T-helper 1 cell treated with Interleukin-12 subunit alpha and Interleukin-12 subunit beta and Interleukin-4 antibody, amounts not matched to agents 30 μg/mL and 1 μg/mL, for 36 hours (primary cell): ENCODE results near the gene NMUR1.
"Not testable (repeated sequence)": the region's sequence is repeated elsewhere in the genome, so short reads cannot be mapped to it uniquely, and the experiment has no call there.

Experiments
- H3K27ac Mint-ChIP-seq: one replicate; pipeline ENCODE4 v1.8.0; 2021; ENCODE audit warnings: mild to moderate bottlenecking, mixed read lengths
- H3K27me3 Mint-ChIP-seq: one replicate; pipeline ENCODE4 v1.8.0; 2021; ENCODE audit warnings: low read depth, mixed read lengths
- H3K36me3 Mint-ChIP-seq: one replicate; pipeline ENCODE4 v1.8.0; 2021; ENCODE audit warnings: low read depth, mixed read lengths
- H3K4me1 Mint-ChIP-seq: one replicate; pipeline ENCODE4 v1.8.0; 2021; ENCODE audit warnings: low read depth, mixed read lengths
- H3K4me3 Mint-ChIP-seq: one replicate; pipeline ENCODE4 v1.8.0; 2021; ENCODE audit warnings: mild to moderate bottlenecking, moderate library complexity, mixed read lengths
- H3K9me3 Mint-ChIP-seq: one replicate; pipeline ENCODE4 v1.8.0; 2021; ENCODE audit warnings: mixed read lengths

Gene NMUR1, protein sequence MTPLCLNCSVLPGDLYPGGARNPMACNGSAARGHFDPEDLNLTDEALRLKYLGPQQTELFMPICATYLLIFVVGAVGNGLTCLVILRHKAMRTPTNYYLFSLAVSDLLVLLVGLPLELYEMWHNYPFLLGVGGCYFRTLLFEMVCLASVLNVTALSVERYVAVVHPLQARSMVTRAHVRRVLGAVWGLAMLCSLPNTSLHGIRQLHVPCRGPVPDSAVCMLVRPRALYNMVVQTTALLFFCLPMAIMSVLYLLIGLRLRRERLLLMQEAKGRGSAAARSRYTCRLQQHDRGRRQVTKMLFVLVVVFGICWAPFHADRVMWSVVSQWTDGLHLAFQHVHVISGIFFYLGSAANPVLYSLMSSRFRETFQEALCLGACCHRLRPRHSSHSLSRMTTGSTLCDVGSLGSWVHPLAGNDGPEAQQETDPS

DNA sequence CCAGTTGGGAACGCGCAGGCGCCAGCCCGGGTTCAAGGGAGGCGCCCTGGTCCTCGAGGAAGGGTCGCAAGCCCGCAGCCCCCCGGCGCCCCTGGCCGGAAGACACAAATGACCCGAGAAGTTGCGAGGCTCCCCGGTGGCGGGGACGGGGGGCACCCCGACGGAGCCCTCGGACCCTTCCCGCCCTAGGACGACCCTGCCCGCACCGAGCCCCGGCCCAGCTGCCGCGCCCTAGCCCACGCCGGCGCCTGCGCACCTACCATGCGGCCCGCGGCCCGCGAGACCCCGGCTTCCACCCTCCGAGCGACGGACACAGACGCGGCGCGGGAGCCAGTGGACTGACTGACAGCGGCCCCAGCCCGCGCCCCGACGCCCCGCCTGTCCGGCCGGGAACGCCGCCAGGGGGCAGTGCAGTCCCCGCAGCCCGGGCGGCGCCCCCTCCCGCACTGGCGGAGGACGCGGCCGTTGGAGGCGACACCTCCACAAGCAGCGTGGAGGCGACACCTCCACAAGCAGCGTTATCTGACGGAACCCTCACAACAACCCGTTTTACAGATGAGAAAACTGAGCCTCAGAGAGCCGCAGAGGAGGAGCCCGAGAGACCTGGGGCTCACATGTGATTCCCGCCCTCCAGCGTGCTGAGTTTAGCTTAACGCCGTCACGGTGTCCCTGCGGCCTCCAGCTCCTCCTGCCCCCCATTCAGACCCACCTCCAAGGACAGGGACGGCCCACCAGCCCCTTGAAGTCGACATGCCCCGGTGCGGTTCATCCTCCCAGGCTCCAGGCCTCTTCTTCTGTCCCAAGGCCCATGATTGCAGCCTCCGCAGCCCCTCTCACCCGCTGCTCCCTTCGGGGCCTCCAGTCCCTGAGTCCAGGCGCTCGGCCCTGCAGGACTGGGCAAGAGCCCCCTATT, at the start of gene NMUR1:
Gene NMUR1, minus strand, starts transcription at position 347 of the 913 bp plus-strand sequence. Its CDS starts 84 bp downstream, at position 263.
- no peaks in the 10 kb centered on the region for H3K9me3 Mint-ChIP-seq
- H3K36me3 Mint-ChIP-seq = peaks cover 2% of the 10 kb centered on the region
- peak within 1 kb of the TSS; percentile 54 for H3K4me3 Mint-ChIP-seq
- H3K27me3 Mint-ChIP-seq = peaks cover 30% of the 10 kb centered on the region
- peak within 1 kb of the TSS; percentile 32 for H3K27ac Mint-ChIP-seq
- peaks cover 19% of the 10 kb centered on the region for H3K4me1 Mint-ChIP-seq

DNA sequence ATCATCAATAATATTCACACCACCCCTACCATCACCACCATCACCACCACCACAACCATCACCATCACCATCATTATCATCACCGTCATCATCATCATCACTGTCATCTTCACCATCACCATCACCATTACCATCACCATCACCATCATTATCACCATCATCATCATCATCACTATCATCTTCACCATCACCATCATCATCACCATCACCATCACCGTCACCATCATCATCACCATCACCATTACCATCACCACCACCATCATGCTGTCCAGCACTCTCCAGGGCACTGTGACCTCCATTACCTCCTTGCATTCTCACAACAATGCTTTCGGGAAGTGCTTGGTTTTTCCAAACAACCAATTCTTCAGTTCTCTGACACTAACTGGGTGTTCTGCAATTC, 49.3 kb upstream of the NMUR1 start:
- H3K4me3 Mint-ChIP-seq = no peak overlapping the region
- peaks cover 2% of the 10 kb centered on the region for H3K4me1 Mint-ChIP-seq
- peaks cover 5% of the 10 kb centered on the region for H3K9me3 Mint-ChIP-seq
- no peaks in the 10 kb centered on the region for H3K36me3 Mint-ChIP-seq
- H3K27me3 Mint-ChIP-seq = peaks cover 14% of the 10 kb centered on the region
- H3K27ac Mint-ChIP-seq = no peak overlapping the region

DNA sequence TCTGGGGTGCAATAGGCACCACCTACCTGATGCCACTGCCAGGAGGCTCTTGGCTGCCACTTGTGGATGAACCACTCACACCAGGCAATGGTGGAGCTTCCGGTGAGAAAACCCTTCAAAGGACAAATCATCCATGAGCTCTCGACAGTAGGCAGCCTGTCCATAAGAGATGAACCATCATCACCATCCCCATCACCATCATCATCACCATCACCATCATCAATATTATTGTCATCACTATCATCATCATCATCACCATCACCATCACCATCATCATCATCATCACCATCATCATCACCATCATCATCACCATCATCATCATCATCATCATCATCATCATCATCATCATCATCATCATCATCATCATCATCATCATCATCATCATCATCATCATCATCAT, 48.4 kb upstream of the NMUR1 start:
- H3K27ac Mint-ChIP-seq, H3K36me3 Mint-ChIP-seq, H3K4me3 Mint-ChIP-seq, H3K4me1 Mint-ChIP-seq, H3K9me3 Mint-ChIP-seq: not testable (repeated sequence)
- H3K27me3 Mint-ChIP-seq = peaks cover 14% of the 10 kb centered on the region

DNA sequence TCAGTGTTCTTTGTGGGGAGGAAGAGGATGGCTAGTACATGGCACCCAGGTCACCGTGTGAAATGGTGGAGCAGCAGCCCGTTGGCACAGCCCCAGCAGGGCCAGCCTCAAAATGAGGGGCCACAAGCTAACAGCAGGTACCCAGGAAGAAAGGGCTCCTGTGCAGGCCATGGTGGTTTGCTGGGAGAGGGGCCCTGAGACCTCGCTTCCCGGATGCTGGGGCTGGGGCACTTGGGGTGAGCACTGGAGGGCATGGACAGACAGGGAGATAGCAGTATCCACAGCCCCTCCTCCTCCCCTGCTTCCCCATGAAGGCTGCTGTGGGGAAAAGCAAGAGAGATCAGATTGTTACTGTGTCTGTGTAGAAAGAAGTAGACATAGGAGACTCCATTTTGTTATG, 46.2 kb upstream of the NMUR1 start:
- Mint-ChIP-seq H3K27ac (no peak overlapping the region), H3K36me3 (no peaks in the 10 kb centered on the region), H3K4me1 (peaks cover 2% of the 10 kb centered on the region), H3K9me3 (peaks cover 5% of the 10 kb centered on the region), H3K27me3 (peaks cover 25% of the 10 kb centered on the region), H3K4me3 (no peak overlapping the region)

DNA sequence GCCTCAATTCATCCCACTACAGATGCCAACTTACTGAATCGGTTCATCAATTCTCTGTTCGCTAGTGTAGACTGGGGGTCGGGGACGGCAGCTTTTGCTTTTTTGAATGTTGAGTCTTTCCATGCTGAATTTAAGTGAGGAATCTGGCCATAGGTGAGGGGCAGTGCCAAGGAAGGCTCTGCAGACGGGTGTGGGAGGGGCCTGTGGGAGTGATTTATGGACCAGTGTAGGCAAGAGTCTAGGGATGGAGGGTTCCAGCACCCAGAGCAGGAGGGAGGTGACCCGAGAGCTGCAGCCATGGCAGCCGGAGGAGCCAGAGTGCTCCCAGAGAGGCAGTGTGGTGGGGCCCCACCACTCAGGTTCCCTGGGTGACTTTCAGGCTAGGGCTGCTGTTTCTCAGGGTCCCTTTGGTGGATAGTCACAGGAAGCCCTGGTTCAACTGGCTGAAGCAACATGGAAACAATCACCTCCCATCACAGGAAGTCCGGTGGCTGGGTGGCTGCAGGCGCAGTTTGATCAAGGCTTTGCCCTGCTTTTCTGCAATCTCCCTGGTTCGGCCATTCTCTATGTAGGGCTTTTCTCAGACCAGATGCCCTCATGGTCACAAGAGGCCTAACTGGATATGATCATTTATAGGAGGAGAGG, 45.5 kb upstream of the NMUR1 start:
- H3K9me3 Mint-ChIP-seq = peaks cover 5% of the 10 kb centered on the region
- peaks cover 2% of the 10 kb centered on the region for H3K4me1 Mint-ChIP-seq
- H3K27ac Mint-ChIP-seq = no peak overlapping the region
- H3K4me3 Mint-ChIP-seq = no peak overlapping the region
- H3K27me3 Mint-ChIP-seq = peaks cover 23% of the 10 kb centered on the region
- no peaks in the 10 kb centered on the region for H3K36me3 Mint-ChIP-seq

DNA sequence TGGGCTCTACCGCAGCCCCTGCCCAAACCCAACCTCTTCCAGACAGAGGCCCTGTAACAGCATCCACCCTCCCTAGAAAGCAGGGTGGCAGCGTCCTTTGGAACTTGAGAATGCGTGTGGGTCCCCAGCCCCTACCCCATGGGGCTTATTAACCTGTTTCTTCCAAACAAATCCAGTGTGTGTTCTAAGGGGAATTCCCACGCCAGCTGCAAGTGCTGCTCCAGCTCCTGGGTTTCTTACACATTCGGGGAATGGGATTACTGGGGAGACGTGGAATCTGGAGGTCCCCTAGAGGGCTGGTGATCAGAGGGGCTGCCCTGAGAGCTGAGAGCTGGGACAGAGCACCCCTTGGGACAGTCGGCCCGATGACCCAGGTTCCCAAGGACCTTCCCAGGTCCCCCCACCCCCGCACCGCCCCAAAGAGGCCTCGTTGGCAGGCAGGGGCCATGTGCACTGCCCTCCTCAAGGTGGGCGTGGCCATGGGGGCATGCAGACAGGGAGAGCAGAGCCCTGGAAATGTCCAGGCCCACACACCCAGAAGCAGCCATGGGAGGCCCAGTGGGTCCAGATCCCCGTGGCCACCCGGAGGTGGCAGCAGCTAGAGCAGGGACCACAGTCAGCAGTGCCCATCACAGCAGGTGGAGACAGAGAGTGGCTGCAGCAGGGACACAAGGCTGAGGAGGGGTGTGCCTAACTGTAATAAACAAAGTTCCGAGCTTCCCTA, 43.6 kb upstream of the NMUR1 start:
- Mint-ChIP-seq H3K36me3 (no peaks in the 10 kb centered on the region), H3K4me3 (no peak overlapping the region), H3K4me1 (peaks cover 2% of the 10 kb centered on the region), H3K9me3 (peaks cover 5% of the 10 kb centered on the region), H3K27me3 (peaks cover 19% of the 10 kb centered on the region), H3K27ac (no peak overlapping the region)

DNA sequence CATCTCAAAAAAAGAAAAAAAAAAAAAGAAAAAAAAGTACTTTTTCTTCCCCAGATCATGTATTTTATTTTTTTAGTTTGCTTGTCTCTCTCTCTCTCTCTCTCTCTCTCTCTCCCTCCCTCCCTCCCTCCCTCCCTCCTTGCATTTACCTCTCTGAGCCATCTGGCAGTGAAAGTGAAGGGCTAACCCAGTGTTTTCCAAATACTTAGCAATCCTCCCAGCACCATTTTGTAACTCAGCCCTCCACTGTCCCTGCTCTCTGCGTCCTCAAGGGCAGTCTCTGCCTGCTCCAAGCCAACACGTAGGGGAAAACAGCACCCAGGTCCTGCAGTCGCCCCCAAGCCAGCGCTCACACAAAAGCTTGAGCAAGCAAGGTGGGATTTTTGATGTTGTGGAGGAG, 42.9 kb upstream of the NMUR1 start:
- Mint-ChIP-seq H3K27ac (no peak overlapping the region), H3K4me3 (no peak overlapping the region), H3K9me3 (no peaks in the 10 kb centered on the region), H3K36me3 (no peaks in the 10 kb centered on the region), H3K27me3 (peaks cover 15% of the 10 kb centered on the region), H3K4me1 (peaks cover 7% of the 10 kb centered on the region)

DNA sequence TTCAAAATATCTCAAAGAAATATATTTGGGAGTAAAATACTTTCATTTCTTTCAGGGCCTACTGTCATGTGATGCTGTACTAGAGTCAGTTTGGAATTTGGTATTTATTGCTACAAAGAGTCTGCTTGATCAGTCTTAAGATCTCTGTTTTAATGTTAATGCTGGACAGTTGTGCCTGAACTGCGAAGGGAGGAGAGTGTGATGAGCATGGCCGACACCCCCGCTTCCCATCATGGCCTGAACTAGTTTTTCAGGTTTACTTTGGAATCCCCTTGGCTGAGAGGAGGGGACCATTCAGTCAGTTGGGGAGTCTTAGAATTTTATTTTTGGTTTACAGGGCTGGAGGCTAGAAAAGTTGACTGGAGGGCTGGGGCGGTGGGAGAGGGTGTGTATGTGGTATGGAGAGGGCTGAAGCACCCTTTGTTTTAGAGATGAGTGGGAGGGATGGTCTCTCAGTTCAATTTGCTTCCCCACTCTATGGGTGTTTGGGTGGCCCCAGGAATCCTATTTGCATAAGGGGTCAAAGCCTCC, 41.5 kb upstream of the NMUR1 start:
- no peaks in the 10 kb centered on the region for H3K9me3 Mint-ChIP-seq
- H3K36me3 Mint-ChIP-seq = no peaks in the 10 kb centered on the region
- H3K4me1 Mint-ChIP-seq = peaks cover 9% of the 10 kb centered on the region
- no peak overlapping the region for H3K27ac Mint-ChIP-seq
- no peak overlapping the region for H3K4me3 Mint-ChIP-seq
- H3K27me3 Mint-ChIP-seq = peaks cover 15% of the 10 kb centered on the region

DNA sequence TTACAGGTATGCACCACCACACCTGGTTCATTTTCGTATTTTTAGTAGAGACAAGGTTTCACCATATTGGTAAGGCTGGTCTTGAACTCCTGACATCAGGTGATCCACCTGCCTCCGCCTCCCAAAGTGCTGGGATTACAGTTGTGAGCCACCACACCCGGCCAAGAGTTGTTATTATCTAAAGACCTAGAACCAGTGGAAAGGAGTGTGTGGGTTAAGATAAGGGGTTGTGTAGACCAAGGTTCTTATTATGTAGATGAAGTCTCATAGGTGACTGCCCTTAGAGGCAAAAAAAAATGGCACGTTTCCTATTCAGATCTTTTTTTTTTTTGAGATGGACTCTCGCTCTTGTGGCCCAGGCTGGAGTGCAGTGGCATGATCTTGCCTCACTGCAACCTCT, 40.7 kb upstream of the NMUR1 start:
- H3K27me3 Mint-ChIP-seq = peaks cover 11% of the 10 kb centered on the region
- not testable (repeated sequence) for H3K36me3 Mint-ChIP-seq, H3K4me3 Mint-ChIP-seq, H3K9me3 Mint-ChIP-seq, H3K4me1 Mint-ChIP-seq, H3K27ac Mint-ChIP-seq

DNA sequence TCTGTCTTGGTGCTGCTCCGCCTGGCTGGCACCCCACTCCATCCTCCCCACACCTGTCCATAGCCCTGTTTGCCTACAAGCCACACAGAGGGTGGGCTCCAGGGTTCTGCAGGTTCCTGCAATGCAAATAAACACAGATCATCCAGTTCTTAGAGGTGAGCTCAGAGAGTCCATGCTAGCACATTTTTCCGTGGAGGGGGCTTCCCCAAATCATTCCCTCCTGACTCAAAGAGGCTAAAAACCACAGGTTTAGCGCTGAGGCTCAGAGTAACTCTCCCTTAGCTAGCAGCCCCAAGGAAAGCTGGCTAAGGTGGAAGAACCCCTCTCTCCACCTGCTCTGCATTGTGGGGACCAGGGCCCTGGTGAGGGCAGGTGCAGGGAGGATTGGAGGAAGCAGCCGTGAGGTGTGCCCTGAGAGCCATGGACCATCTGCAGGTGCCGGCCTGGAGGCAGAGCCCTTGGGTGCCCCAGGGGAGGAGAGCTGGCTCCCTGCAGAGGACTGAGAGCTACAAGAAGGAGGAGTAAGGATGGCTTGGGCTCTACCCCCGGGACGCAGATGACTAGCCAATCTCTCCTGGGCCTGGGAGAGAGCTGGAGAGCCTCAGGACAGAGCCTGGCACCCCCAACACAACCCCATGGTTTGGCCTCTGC, 38.7 kb upstream of the NMUR1 start:
- Mint-ChIP-seq H3K4me1 (peaks cover 7% of the 10 kb centered on the region), H3K9me3 (no peaks in the 10 kb centered on the region), H3K4me3 (no peak overlapping the region), H3K27me3 (peaks cover 11% of the 10 kb centered on the region), H3K27ac (no peak overlapping the region), H3K36me3 (no peaks in the 10 kb centered on the region)

DNA sequence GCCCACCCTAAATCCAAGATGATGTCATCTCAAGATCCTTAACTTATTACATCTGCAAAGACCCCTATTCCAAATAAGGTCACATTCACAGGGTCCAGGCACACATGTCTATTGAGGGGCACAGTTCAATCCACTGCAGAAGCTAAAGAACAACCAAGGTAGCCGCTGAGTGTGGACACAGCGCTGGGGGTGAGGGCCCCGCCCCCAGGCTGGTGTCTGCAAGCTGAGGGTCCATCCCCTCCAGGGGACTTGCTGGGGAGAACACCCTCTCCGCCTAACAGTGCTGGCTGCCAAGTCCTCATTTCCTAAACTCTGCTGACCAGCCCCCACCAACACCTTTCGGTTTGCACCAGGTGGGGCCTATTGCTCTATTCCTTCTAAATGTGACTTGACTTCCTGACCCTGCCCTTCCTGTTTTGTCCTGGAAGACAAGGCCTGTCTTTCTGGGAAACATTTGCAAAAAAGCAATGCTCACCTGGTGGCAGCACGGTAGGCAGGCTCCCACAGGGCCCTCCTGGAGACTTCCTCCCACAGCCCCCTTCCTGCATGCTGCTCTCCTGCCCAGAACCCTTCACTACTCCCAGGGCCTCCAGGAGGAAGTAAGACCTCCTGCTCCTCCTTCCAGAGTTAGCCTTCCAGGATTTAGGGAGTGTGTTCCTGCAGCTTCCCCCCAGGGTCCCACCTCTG, 38.0 kb upstream of the NMUR1 start:
- Mint-ChIP-seq H3K4me1 (peaks cover 7% of the 10 kb centered on the region), H3K36me3 (no peaks in the 10 kb centered on the region), H3K27me3 (peaks cover 13% of the 10 kb centered on the region), H3K27ac (no peak overlapping the region), H3K4me3 (no peak overlapping the region), H3K9me3 (no peaks in the 10 kb centered on the region)

DNA sequence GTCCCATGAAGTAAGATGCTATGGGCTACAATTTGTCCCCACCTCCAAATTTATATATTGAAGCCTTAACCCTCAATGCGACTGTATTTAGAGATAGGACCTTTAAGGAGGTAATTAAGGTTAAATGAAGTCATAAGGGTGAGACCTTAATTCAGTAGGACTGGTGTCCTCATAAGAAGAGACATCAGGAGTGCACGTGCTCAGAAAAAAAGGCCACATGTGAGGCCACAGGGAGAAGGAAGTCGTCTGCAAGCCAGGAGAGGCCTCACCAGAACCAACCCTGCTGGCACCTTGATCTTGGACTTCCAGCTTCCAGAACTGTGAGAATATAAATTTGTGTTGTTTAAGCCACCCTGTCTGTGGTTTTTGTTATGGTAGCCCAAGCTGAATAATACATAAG, 36.9 kb upstream of the NMUR1 start:
- H3K4me3 Mint-ChIP-seq = no peak overlapping the region
- peaks cover 7% of the 10 kb centered on the region for H3K4me1 Mint-ChIP-seq
- H3K36me3 Mint-ChIP-seq = no peaks in the 10 kb centered on the region
- no peak overlapping the region for H3K27ac Mint-ChIP-seq
- peaks cover 11% of the 10 kb centered on the region for H3K27me3 Mint-ChIP-seq
- H3K9me3 Mint-ChIP-seq = no peaks in the 10 kb centered on the region

DNA sequence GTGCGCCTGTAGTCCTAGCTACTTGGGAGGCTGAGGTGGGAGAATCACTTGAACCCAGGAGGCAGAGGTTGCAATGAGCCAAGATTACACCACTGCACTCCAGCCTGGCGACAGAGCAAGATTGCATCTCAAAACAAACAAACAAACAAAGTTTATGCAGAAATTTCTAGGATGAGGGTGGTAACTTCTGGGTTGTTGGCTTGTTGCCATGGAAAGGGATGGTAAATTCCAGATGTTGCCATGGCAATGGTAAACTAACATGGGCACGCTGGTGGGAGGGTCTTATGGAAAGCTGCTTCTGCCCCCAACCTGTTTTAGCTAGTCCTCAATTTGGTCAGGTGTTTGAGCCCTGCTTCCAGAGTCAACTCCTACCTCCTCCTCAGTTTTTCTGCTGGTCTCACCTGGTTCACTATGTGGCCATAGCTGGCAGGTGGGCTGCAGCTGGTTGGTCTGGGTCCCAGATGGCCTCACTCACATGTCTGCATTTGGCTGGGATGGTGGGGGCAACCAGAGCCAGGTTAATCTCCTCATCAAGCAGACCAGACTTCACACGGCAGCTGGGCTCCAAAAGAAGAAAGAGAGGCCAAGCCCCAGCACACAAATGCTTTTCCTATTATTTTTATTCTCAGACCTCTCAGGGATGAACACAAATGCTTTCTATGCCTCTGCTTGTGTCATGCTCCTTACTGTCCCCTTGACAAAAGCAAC, 35.8 kb upstream of the NMUR1 start:
- H3K36me3 Mint-ChIP-seq = no peaks in the 10 kb centered on the region
- peaks cover 3% of the 10 kb centered on the region for H3K27me3 Mint-ChIP-seq
- H3K4me3 Mint-ChIP-seq = no peak overlapping the region
- H3K27ac Mint-ChIP-seq = no peak overlapping the region
- no peaks in the 10 kb centered on the region for H3K9me3 Mint-ChIP-seq
- peaks cover 7% of the 10 kb centered on the region for H3K4me1 Mint-ChIP-seq
